GM18526 (cell line): ENCODE results near the gene LMCD1.

Experiments
- POLR2A ChIP-seq: IDR thresholded peaks from 3 replicates; pipeline ENCODE4 v1.6.1; 2011; ENCODE audit not compliant: insufficient read length; ENCODE audit errors: extremely low read depth

LMCD1 gene

DNA sequence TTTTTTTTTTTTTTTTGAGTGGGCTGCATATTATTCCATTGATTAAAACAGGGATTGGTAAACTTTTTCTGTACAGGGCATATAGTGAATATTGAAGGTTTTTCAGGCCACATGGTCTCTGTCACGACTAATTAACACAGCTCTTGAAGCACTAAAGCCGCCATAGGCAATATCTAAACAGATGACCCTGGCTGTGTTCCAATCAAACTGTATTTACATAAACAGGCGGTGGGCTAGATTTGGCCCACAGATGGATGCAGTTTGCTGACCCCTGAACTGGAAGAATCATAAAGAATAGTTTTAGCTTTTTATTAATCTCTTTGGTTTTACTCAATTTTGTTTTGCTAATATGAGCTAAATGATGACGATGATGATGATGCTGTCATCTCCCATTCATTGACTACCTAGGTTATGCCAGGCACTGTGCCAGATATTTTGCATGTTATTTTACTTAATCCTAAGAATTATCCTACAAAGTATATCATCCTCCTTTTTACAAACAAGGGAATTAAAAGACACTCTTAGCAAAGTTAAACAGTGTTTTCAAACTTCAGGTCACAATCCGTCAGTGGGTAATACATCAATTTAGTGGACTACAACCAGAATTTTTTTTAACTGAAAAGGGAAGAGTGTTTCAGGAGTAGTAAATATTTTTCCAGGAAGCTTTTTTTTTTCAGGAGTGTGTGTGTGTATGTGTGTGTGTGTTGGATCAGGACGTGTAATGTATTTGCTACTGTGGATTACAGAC lies 54.3 kb downstream of the LMCD1 start:
- no peak for TF ChIP-seq POLR2A

DNA sequence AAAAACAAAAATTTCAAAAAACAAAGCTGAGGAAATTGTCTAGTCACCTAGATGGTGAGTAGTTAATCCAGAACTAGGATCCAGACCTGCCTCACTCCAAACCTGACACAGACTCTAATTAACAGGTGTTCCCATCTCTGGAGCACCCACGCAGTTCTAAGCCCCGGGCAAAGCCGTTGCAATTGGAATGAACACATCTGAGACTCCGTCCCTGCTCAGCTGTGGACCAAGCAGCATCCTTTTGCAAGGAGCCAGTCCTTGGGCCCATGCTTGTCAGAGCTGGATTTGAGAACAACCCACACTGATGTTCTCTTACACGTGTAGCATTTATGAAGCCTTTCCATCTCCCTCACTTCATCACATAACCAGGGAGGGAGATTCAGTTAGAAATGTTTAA lies 54.8 kb downstream of the LMCD1 start:
- no peak for TF ChIP-seq POLR2A

DNA sequence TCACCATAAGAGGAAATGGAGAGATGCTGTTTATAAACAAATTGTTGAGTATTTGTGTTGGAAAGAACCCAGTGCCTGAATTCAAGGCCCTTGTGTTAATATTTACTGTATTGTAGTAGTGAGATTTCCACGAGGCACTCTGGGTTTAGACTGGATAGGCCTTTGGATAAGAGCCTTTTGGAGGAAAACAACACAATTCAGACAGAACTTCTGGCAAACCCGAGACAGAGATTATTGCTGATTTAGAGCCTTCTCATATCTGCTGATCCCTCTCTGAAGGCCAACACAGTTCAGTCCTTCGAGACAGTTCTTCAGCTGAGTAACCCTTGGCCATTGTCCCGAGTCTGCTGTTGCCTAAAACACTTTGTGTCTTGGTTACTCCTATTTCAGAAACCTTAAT lies 55.7 kb downstream of the LMCD1 start:
- TF ChIP-seq POLR2A: no peak

DNA sequence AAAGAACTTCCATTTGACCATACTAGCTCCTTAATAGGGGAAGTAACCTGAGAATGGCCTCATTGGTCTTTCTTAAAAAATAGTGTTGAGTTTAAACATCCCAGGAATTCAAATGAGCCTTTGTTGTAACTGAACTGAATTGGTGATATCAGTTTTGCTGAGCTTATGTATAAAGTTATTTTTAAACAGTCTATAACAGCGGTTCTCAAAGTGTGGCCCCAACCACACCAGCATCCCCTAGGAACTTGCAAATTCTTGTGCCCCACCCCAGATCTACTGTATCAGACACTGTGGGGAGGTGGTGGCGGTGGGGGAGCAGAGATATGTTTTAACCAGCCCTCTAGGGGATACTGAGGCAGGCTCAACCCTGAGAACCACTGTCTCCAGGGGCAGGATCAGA lies 57.0 kb downstream of the LMCD1 start:
- TF ChIP-seq POLR2A: no peak

DNA sequence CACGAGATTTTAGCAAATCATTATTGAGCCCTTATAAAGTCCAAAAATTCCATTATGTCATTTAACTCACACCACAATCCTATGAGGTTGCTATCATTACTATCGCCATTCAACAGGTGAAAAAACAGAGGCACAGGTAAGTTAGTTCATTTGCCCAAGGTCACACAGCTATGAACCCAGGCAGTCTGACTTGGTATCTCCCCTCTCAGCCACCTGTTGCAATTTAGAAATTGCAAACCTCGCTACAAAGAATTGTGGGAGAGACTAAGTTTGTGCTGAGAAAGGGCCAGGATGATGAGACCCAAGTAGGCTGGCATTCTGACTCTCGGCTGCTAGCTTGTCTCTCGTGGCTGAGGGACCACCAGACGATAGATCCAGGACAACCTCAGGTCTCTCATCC lies 57.7 kb downstream of the LMCD1 start:
- TF ChIP-seq POLR2A: no peak

DNA sequence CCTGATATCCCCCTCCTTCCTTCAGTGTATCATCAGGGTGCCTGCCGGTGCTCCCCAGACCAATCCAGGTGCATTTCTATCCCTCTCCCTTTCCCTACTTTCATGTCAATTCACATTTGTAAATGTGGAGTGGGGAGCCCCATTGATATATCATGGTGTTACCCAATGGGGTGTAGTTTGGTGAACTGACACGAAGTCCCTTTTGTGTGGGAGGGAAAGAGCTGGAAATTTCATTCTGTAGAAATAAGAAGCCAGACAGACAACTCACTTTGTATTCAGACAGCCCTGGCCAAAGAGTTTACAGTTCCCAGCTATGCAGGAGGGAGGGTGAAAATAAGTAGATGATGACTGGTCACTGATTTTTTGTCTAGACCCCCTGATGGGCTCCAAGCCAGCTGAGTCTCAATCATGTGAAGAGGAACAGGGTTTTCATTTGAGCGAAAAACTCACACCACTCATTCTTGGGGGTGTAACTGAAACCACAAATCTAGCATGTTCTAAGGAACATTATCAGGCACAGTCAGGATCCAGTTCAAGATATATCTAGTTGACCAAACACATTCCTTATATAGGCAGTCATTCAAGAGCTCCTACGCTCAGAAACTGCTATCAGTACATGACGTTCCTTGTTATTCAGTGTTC lies 58.9 kb downstream of the LMCD1 start:
- TF ChIP-seq POLR2A: no peak

DNA sequence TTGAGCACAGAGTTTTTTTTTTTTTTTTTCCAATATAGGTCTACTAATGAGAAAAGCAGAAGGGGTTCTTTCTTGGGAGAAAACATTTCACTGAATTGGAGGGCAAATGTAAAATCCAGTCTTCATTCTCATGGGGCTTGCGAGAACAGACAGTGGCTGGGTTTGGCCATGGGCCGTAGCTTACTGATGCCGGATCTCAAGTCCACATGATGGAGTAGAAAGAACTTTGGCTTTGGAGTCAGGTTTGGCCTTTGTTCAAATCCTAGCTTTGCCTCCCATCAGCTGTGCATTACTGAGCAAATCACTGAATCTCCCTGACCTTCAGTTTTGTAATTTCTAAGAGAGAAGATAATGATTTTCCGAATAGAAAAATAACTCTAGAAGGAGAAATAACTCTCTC lies 59.7 kb downstream of the LMCD1 start:
- no peak for TF ChIP-seq POLR2A

DNA sequence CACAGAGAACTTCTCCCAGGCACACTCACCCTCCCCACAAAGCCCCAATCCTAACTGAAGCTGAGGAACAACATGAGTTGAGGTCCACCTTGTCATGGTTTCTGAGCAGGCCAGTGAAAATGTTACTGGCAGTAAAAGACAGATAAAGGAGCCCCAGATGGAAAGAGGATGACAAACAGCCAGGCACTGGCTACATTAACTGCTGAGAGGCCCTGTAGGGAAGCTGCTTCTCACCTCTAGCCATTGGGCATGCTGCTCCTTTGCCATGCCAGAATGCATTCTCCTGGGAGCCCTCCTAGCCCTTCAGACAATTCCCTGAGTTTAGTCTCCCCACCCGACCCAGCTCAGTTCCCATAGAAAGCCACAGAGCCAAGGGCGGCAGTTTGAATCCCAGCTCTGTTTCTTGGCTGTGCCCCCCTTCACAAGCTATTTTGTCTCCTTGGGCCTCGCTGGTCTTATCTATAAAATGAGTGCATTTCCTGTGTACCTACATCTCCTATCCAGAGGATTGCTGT lies 60.5 kb downstream of the LMCD1 start:
- TF ChIP-seq POLR2A: no peak

DNA sequence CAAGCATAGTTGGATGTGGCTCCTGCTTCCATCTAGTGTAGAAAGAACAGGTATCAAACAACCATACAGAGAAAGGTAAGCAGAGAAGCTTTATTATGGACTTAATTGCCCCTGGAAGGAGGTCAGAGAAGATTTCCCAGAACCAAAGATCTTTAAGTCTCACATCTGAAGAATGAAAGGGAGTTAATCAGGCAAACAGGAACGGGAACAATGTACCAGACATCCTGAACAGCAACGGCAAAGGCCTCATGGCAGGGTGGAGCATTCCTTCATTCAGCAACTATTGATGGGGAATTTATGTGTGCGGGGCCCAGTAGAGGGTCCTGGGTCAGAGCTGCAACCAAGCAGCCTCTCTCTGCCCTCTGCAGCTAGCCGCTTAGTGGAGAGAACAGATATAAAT lies 61.5 kb downstream of the LMCD1 start:
- TF ChIP-seq POLR2A: no peak

DNA sequence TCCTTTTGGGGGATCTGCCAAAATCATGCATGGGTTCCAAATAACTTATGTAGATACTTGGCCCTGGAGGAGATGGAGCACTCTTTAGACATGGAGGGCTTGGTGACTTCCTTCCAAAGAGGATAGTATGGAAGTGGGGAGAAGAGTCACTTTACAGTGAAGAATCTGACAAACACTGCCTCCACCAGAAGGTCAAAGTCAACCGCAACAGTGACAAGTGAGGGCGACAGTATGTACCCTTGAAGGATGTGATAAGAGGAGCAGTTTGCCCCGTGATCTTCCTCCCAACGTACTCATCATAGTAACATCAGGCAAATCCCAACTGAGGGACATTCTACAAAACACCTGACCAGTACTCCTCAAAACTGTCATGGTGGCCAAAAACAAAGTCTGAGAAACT lies 62.0 kb downstream of the LMCD1 start:
- no peak for TF ChIP-seq POLR2A

DNA sequence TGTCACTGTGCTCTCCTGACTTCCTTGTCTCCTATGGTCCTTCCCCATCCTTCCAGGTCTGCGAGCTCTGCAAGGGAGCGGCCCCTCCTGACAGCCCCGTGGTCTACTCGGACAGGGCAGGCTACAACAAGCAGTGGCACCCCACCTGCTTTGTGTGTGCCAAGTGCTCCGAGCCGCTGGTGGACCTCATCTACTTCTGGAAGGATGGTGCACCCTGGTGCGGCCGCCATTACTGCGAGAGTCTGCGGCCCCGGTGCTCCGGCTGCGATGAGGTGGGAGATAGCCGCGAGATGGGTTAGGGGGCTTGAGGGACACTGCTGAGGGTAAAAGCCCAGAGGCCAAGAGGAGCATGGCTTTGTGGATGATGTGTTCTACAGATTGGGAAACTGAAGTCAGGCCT lies 63.8 kb downstream of the LMCD1 start:
- no peak for TF ChIP-seq POLR2A

DNA sequence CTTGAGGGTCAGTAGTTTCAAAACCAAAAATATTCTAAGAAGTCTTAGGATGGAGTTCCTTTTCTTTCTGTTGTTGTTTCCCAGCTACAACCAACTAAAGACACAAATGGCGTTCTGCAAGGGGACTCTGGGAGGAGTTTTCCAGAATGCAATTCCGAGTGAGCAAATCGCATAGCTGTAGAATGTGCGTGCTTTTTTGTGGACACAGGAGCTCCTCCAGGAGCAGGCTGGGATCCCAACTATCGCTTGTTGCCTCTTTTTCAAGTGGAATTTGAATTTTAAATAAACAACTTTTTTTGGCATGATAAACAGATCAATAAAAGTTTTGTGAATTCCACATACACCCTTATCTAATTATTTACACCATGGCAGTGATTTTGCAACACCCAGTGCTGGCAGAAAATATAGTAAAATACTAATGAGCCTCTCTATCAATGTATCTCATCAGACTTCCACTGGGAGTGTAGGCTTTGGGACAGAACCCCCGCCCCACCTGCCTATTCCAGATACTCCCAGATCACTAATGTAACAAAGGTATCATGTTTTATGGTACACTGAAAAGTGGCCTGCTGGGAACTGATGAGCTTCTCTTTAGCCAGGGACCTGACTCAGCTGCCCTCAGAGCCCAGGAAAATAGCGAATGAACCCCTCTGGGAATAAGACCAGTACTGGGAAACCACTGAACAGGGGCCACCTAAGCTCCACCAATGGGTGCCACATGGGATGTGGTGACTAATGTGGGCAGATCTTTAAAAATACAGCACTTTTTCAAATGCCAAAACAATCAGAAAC lies 66.4 kb downstream of the LMCD1 start:
- TF ChIP-seq POLR2A: no peak

DNA sequence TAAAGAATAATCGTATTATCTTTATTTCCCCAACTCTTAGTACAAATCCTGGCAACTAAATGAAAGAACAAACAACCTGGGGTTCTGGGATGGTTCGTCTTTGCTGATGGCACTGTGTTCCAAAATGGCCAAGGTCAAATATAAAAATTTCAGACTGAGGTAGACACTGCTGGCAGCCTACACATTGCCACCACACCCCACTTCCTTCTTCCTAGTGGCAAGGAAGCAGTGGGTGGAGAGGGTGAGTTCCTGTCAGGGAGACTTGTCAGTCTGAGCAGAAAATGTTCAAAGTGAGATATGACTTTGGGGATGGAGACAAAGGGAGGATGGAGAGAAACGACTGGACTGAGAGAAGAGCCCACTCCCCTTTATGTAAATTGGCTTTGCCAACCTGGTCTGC lies 69.6 kb downstream of the LMCD1 start:
- TF ChIP-seq POLR2A: no peak

DNA sequence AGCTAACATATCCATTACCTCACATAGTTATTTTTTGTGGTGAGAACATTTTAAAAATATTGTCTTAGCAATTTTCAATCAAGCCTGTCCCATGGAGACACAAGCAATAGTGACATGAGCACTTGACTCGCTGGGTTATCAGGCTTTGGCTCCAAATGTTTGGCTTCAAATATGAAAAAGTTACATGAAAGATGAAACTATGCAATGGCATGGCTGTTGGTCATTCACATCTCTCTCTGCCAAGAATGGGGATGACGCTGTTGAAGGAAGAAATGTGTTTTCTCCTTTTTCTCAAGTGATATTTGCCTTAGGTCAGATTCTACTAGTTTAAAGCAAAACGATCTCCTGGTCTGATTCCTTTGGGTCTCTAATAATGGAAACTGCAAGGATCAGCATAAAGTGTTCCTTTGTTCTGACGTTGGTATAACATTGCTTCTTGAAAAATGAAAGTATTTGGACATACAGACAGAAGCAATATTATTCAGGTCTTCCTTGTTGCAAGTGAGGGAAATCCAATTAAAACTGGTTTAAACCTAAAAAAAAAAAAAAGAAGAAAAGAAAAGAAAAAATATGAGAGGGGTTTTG lies 71.8 kb downstream of the LMCD1 start:
- no peak for TF ChIP-seq POLR2A

DNA sequence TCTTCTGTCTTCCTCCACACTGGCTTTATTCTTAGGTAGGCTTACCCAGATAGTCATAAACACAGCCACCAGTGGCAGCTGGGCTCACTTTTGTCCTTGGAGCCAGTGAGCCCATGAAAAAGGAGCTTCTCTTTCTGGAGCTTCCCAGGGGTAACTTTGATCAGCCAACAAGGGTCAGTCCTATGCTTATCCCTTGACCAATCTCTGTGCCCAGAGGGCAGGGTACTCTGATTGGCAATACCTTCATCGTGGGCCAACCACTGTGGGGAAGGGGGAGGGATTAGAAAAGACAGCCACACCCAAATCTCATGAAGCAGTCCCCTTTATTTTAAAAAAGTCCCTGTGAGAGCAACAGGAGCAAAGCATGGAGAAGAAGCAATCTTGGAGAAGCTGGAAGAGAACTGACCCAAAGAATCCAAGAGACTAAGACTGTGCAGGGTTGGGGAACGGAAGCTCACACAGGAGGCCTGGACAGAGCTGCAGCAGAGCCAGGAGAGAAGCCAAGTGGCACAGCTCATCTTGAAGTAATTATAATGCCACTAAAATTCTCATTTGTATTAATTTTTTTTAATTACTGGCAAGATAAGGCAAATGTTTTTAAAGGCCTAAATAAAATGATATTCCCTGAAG lies 72.5 kb downstream of the LMCD1 start:
- no peak for TF ChIP-seq POLR2A
